HK-2 (cell line): Measurements from ENCODE around the gene CPA4.
A peak's percentile ranks its signal among the peaks of the same experiment; 100 is the strongest.

ENCODE experiments used
- DNase-seq: peaks from one replicate; pipeline ENCODE4 v3.0.0-alpha.2; 2018; ENCODE audit not compliant: unreplicated experiment

CPA4 gene

GRCh38 chr7:130345136-130345535 lies 52.2 kb downstream of the CPA4 start:
- no peak for DNase-seq

GRCh38 chr7:130345725-130346124 lies 52.8 kb downstream of the CPA4 start:
- no peak for DNase-seq

DNA sequence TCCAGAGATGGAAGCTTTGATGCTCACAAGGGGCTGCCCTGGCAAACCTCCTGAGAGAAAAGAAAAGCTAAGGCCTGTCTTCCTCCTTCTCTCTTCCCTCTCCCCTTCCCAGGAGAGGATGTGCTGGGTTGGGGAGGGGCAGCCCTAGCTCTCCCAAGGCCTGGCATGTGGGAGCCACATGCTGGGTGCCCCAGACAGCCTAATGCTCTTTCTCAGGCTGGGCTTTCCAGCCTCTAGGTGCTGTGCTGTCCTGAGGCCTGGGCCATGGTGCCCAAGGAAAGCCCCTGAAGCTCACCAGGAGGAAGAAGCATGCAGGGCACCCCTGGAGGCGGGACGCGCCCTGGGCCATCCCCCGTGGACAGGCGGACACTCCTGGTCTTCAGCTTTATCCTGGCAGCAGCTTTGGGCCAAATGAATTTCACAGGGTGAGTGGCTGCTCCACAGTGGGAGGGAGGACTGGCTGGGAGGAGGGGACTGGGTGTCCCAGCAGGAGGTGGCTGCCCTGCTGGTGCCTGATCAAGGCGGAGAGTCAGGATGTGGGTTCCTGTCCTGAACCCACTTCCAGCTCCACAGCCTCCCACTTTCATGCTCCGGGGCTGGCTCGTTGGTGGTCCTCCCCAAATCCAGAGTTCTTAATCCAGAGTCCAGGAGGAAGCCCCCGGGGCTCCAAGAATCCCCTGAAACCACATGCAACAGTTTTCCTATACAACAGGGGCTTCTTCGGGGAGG lies 53.4 kb downstream of the CPA4 start:
- no peak for DNase-seq

DNA sequence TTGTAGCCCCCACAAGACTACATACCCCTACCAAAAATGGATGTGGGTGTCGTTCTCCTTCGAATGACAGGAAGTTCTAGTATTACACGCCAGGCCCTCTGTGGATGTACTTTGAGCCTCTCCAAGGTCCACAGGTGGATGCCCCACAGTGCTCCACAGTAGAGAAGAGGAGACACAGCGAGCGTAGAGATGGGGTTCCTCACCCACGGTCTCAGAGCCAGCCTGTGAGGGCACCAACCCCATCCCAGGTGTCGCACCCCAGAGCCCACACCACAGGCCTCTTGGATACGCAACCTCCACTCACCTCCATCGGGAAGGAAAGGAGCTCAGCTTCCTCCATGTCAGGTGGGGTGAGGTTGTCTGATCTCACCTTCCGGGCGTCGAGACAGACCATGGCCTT lies 54.0 kb downstream of the CPA4 start:
- DNase-seq, result no peak

GRCh38 chr7:130349911-130350782 lies 57.2 kb downstream of the CPA4 start:
- no peak for DNase-seq

- no peak for DNase-seq
Measured at GRCh38 chr7:130350945-130351790, 58.2 kb downstream of the CPA4 start.

DNA sequence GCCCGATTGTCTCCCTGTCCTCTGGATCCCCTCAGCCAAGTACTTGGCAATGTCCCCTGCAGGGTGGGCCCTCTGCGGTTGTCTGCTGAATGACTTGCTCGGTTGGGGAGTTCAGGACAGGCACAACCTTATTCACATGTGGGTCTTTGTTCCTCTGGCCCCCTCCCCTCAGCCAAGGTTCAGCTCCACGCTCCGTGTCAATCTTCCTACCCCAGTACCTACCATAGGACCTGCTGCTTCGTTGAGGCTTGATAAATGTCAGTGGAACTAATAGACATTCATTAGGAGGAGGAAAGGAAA lies 58.8 kb downstream of the CPA4 start:
- no peak for DNase-seq

- DNase-seq, result no peak
Measured at GRCh38 chr7:130352194-130353074, 59.5 kb downstream of the CPA4 start.

DNA sequence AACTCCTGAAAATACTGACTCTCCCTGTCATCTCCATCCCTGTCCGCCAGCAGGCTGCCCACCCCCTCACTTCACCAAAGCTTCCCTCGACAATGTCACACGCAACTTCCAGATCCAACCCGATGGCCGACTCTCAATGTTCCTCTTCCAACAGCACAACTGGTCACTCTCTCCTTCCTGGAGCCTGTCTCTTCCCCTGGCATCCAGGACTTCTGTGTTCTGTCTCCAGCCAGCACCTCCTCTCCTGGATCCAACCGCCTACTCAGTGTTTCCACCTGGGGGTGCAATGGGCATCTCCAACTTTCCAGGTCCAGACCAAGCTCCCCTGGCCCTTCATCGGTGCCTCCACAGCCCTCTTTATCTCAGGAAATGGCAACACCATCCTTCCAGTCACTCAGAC lies 60.2 kb downstream of the CPA4 start:
- DNase-seq, result no peak

GRCh38 chr7:130356121-130356875 lies 63.3 kb downstream of the CPA4 start:
- peak; percentile 94 for DNase-seq

DNA sequence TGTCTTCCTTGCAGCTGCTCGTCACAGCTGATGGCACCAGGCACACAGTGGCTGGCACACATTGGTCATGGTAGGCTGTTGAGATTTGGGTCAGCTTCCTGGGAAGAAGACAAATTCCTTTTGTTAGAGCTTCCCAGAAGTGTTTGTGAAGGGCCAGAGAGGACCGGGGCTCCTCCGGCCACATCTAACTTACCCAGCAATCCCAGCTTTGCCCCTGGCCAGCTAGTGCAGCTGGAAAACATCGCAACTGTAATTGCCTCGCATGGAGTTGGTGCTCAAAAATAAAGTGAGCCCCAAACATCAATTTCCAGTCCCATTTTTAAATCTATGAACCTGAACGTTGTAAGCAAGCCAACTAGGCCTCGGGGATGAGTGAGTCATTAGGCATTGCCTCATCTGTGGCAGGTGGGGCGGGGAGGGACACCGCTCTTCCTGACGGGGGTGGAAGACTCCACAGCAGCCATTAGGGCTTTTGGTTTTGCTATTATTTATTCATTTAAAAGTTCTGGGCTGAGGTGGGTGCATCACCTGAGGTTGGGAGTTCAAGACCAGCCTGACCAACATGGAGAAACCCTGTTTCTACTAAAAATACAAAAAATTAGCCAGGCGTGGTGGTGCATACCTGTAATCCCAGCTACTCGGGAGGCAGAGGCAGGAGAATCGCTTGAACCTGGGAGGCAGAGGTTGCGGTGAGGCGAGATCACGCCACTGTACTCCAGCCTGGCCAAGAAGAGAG lies 64.1 kb downstream of the CPA4 start:
- DNase-seq, result peak; percentile 79

GRCh38 chr7:130358471-130358870 lies 65.5 kb downstream of the CPA4 start:
- no peak for DNase-seq

DNA sequence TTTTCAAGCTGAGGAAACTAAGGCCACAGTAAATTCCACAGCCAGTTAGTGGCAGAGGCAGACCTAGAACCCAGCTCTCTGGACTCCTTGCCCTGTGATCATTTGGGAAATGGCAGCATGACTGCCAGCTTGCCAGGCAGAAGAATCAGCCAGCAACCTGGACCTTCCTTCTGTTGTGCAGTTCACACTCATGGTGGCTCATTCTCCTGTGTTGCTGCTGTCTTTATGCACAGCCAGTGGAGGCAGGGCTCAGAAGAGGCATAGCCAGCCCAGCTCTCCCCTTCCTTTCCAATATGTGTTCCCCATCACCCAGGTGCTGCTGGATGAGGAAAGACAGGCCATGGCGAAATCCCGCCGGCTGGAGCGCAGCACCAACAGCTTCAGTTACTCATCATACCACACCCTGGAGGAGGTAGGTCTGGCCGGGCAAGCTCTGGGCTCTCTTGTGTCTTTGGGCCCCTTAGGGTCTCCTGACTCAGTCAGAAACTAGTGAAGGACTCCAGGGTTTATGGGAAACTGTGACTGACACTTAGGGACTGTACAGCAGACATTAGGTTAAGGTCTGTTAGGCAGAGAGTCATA lies 66.4 kb downstream of the CPA4 start:
- DNase-seq, result no peak

GRCh38 chr7:130360518-130360917 lies 67.6 kb downstream of the CPA4 start:
- DNase-seq, result no peak

DNA sequence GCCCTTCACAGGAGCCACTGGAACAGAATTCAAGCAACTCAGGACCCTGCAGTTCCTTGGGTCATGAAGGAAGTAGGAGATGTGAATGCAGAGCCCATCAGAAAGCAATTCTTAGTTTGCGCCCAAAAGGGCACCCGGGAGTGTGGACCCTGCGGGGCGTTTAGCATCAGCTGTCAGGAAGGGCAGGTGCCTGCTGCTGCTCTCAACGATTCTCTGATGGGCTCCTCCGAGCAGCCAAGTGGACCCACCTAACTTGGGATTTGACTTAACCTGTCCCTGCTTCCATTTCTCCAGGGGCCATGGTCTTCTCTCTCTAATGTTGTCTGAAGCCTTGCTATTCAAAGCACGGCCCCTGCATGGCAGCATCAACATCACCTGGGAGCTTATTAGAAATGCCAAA lies 68.7 kb downstream of the CPA4 start:
- no peak for DNase-seq

- DNase-seq, result no peak
Measured at GRCh38 chr7:130362251-130362816, 69.4 kb downstream of the CPA4 start.

DNA sequence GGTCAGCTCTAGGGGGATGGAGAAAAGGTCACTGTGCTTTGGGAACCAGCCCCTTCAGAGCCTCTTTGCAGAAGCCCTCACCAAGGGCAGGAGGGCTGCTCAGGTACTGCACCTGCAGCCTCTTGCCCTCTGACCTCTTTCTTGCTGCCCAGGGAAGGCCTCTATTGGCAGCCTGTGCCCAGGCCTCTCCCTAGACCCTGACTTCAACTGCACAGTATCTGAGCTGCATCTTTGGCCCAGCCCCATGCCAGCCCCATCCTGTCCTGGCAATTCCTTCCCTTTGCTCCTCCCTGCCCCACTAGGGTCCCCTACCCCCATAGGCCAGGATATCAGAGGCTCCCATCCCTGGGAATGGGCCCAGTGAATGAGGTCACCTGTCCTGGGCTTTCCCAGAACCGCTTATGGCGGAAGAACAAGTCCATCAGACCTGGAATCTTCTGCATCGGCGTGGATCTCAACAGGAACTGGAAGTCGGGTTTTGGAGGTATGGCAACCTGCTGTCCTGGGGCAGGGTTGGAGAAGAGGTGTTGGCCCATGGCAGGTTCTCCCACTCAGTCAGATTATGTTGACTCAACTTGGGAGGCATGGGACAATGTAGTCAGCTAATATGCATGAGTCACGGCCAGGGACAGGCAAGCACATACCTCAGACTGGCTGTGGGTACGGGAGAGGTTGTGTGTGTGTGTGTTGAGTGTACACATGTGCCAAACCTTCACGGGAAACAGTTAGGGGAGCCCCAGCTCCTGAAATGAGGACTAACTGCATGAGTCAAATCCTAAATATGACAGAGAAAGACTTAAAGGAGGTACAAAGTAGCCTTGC lies 70.3 kb downstream of the CPA4 start:
- DNase-seq, result peak; percentile 80

DNA sequence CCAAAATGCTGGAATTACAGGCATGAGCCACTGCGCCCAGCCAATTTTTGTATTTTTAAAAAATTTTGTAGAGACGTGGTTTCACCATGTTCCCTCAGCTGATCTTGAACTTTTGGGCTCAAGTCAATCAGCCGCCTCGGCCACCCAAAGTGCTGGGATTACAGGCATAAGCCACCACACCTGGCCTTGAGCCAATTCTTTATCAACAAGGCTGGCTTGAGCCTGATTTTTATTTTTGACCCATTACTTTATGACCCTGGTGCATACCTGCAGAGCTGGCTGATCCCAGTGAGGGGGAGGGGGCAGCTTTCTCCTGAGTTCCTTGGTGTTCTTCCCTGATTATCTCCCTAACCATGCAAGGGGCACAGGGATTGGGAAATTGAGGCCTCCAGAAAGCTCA lies 71.5 kb downstream of the CPA4 start:
- no peak for DNase-seq
